ENCODE measurements around the gene GFOD2.

GRCh38 chr16:67637625-67638024 lies 81.5 kb downstream of the GFOD2 start:
- no peak for TF ChIP-seq CTCF (conservative IDR thresholded peaks at IDR 0.05; ENCODE audit: low read length)
- TF ChIP-seq EZH2phosphoT487 (IDR thresholded peaks at IDR 0.05; ENCODE audit: borderline replicate concordance, low read depth, low read length): no peak

Measured in OCI-LY7 (cell line).